HepG2 (cell line): ENCODE measurements around the gene PRPSAP1. TPM values are rescaled to one million over a fixed set of nuclear protein-coding genes. Genes with fewer than 3 reads are reported as not detected.

Experiments used
- ARID5B ChIP-seq: IDR thresholded peaks from 2 replicates; pipeline ENCODE4 v1.4.0; 2020; ENCODE audit warnings: mild to moderate bottlenecking, missing genetic modification reagents
- FOXO1 ChIP-seq: sonication (generic); formaldehyde crosslinking; IDR thresholded peaks from 2 replicates; pipeline ENCODE4 v1.4.0; 2020; ENCODE audit warnings: missing genetic modification reagents
- LCORL ChIP-seq, 2 experiments: fragments of 450-650 bp in 1 of 2; sonication (generic) in 1 of 2; formaldehyde crosslinking in 1 of 2; IDR thresholded peaks; 2 replicates each; pipeline versions ENCODE4 v1.5.0 to v1.6.1; 2017 to 2020; ENCODE audit warnings: antibody characterized with exemption in 1 of 2, missing genetic modification reagents in 1 of 2
- PLSCR1 ChIP-seq: sonication (generic); formaldehyde crosslinking; IDR thresholded peaks from 2 replicates; pipeline ENCODE4 v1.5.0; 2020; ENCODE audit warnings: missing genetic modification reagents, mild to moderate bottlenecking, borderline replicate concordance
- REL ChIP-seq: sonication (generic); formaldehyde crosslinking; conservative IDR thresholded peaks from 2 replicates; pipeline ENCODE4 v1.8.0; 2022; ENCODE audit warnings: mild to moderate bottlenecking, missing genetic modification reagents, moderate library complexity
- TFDP2 ChIP-seq: sonication (generic); formaldehyde crosslinking; IDR thresholded peaks from 2 replicates; pipeline ENCODE4 v1.4.0; 2020; ENCODE audit warnings: missing genetic modification reagents
- ZNF468 ChIP-seq: sonication (generic); formaldehyde crosslinking; IDR thresholded peaks from 2 replicates; pipeline ENCODE4 v1.8.0; 2022; ENCODE audit warnings: mild to moderate bottlenecking, moderate library complexity, missing genetic modification reagents
- polyA plus RNA-seq, 8 experiments: library from polyadenylated mRNA; depleted of rRNA in 3 of 8; stranded (reverse) in 7 of 8; unstranded in 1 of 8; fragments of >200 nt; fragmentation: Illumina TruSeq in 4 of 8; extraction: Trizol in 4 of 8; gene quantifications; 2 replicates each; pipeline versions ENCODE4 v1.2.1 to v1.2.3, GENCODE V29; 2011 to 2016; ENCODE audit warnings: low read depth in 4 of 8, missing spikeins in 1 of 8, mixed read lengths in 1 of 8; ENCODE audit not compliant: insufficient read depth in 1 of 8
- total RNA-seq, 5 experiments: library from RNA; depleted of rRNA; stranded (reverse); fragments of >200 nt; fragmentation: Illumina TruSeq; extraction: Trizol; gene quantifications; 2 replicates each; pipeline ENCODE4 v1.2.3, GENCODE V29; 2016; ENCODE audit warnings: low read depth in 1 of 5
- TF ChIP-seq, protein P1 (sequence below): sonication (generic); formaldehyde crosslinking; IDR thresholded peaks from 2 replicates; pipeline ENCODE4 v1.8.1; 2023; ENCODE audit warnings: mild to moderate bottlenecking, inconsistent platforms, moderate library complexity, missing genetic modification reagents, borderline replicate concordance
- TF ChIP-seq, protein P2 (sequence below): sonication (generic); formaldehyde crosslinking; conservative IDR thresholded peaks from 2 replicates; pipeline ENCODE4 v1.4.0; 2020; ENCODE audit warnings: mild to moderate bottlenecking, missing genetic modification reagents, moderate library complexity
- TF ChIP-seq, protein P3 (sequence below): sonication (generic); formaldehyde crosslinking; IDR thresholded peaks from 2 replicates; pipeline ENCODE4 v1.4.0; 2020; ENCODE audit warnings: mild to moderate bottlenecking, low read depth, missing genetic modification reagents

Gene PRPSAP1
- total and polyA plus RNA-seq, 2 of the 13 experiments (the other 11 are each of a cell fraction or from before 2014, with no cell fraction given), result 91.1 to 314 TPM

DNA sequence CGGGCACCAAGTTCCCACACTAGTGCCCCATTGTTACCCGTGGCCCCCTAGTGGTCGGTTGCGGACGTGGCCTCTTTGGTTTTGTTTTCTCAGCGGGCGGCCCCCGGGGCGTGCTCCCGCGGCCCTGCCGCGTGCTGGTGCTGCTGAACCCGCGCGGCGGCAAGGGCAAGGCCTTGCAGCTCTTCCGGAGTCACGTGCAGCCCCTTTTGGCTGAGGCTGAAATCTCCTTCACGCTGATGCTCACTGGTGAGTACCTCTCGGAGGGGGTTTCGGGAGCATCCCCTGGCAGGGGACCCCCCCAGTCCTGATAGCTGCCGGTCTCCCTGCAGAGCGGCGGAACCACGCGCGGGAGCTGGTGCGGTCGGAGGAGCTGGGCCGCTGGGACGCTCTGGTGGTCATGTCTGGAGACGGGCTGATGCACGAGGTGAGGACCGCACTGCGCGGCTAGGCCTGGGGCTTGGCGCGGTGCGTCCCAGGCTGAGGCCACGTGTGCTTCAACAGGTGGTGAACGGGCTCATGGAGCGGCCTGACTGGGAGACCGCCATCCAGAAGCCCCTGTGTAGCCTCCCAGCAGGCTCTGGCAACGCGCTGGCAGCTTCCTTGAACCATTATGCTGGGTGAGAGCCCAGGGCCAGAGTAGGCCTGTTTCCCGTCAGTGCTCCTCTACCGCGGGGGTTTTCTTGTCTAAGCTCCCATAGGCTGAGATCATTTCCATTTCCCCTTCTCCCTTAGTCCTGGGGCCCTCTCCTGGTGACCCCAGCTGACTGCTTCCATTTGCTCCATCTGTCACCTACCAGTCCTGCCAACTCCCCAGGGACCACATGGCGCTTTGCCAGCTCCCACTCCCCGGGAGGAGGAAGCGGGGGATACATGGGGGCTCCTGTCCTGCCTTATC lies 32.4 kb upstream of the PRPSAP1 start (continued):
- peak; percentile 71 for TF ChIP-seq FOXO1 (CRISPR knock-in tag)
- TF ChIP-seq ZNF468 (CRISPR knock-in tag), result peak; percentile 80; the same call in 1 of the 2 replicates
- no peak for TF ChIP-seq LCORL (IDR thresholded peaks at IDR 0.05)
- TF ChIP-seq LCORL (CRISPR knock-in tag; IDR thresholded peaks at IDR 0.05), result peak; percentile 91; the same call in 1 of the 2 replicates
- peak; percentile 90 for TF ChIP-seq REL (CRISPR knock-in tag)
- peak; percentile 89 for TF ChIP-seq ARID5B (CRISPR knock-in tag)
- TF ChIP-seq, protein P1, sequence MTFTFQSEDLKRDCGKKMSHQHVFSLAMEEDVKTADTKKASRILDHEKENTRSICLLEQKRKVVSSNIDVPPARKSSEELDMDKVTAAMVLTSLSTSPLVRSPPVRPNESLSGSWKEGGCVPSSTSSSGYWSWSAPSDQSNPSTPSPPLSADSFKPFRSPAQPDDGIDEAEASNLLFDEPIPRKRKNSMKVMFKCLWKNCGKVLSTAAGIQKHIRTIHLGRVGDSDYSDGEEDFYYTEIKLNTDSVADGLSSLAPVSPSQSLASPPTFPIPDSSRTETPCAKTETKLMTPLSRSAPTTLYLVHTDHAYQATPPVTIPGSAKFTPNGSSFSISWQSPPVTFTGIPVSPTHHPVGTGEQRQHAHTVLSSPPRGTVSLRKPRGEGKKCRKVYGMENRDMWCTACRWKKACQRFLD (CRISPR knock-in tag), result peak; percentile 100
- TF ChIP-seq PLSCR1, result peak; percentile 96; the same call in 1 of the 2 replicates
- TF ChIP-seq, protein P2, sequence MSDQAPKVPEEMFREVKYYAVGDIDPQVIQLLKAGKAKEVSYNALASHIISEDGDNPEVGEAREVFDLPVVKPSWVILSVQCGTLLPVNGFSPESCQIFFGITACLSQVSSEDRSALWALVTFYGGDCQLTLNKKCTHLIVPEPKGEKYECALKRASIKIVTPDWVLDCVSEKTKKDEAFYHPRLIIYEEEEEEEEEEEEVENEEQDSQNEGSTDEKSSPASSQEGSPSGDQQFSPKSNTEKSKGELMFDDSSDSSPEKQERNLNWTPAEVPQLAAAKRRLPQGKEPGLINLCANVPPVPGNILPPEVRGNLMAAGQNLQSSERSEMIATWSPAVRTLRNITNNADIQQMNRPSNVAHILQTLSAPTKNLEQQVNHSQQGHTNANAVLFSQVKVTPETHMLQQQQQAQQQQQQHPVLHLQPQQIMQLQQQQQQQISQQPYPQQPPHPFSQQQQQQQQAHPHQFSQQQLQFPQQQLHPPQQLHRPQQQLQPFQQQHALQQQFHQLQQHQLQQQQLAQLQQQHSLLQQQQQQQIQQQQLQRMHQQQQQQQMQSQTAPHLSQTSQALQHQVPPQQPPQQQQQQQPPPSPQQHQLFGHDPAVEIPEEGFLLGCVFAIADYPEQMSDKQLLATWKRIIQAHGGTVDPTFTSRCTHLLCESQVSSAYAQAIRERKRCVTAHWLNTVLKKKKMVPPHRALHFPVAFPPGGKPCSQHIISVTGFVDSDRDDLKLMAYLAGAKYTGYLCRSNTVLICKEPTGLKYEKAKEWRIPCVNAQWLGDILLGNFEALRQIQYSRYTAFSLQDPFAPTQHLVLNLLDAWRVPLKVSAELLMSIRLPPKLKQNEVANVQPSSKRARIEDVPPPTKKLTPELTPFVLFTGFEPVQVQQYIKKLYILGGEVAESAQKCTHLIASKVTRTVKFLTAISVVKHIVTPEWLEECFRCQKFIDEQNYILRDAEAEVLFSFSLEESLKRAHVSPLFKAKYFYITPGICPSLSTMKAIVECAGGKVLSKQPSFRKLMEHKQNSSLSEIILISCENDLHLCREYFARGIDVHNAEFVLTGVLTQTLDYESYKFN (CRISPR knock-in tag), result peak; percentile 39; the same call in 1 of the 2 replicates
- TF ChIP-seq, protein P3, sequence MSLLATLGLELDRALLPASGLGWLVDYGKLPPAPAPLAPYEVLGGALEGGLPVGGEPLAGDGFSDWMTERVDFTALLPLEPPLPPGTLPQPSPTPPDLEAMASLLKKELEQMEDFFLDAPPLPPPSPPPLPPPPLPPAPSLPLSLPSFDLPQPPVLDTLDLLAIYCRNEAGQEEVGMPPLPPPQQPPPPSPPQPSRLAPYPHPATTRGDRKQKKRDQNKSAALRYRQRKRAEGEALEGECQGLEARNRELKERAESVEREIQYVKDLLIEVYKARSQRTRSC (CRISPR knock-in tag), result no peak
- peak; percentile 96 for TF ChIP-seq TFDP2
